GM12875 (cell line): ENCODE measurements around the gene BHMT.
"Not testable (repeated sequence)": the region's sequence is repeated elsewhere in the genome, so short reads cannot be mapped to it uniquely, and the experiment has no call there.

Source experiments
- H3K4me3 ChIP-seq: one replicate; pipeline ENCODE4 v1.5.1; 2011; ENCODE audit warnings: low read depth, low read length, control low read depth
- CTCF ChIP-seq: IDR thresholded peaks from 2 replicates; pipeline ENCODE4 v1.5.1; 2011; ENCODE audit warnings: low read depth, mild to moderate bottlenecking, control low read depth, inconsistent platforms, low read length, moderate library complexity, borderline replicate concordance; ENCODE audit not compliant: insufficient read depth

Gene BHMT

GRCh38 chr5:79147076-79147475 lies 35.5 kb downstream of the BHMT start:
- no peak for TF ChIP-seq CTCF
- H3K4me3 ChIP-seq, result no peak overlapping the region

GRCh38 chr5:79149433-79149832 lies 37.8 kb downstream of the BHMT start:
- TF ChIP-seq CTCF, result no peak
- no peak overlapping the region for H3K4me3 ChIP-seq

- no peak overlapping the region for H3K4me3 ChIP-seq
- TF ChIP-seq CTCF, result no peak
Observed at GRCh38 chr5:79151942-79152671, 40.5 kb downstream of the BHMT start.

- no peak overlapping the region for H3K4me3 ChIP-seq
- TF ChIP-seq CTCF, result no peak
Observed at GRCh38 chr5:79157305-79157704, 45.7 kb downstream of the BHMT start.

- not testable (repeated sequence) for H3K4me3 ChIP-seq
Observed at GRCh38 chr5:79161647-79162046, 50.0 kb downstream of the BHMT start.

- TF ChIP-seq CTCF, result no peak
- H3K4me3 ChIP-seq, result no peak overlapping the region
Observed at GRCh38 chr5:79168031-79168430, 56.4 kb downstream of the BHMT start.

GRCh38 chr5:79170661-79171060 lies 59.1 kb downstream of the BHMT start:
- no peak for TF ChIP-seq CTCF
- no peak overlapping the region for H3K4me3 ChIP-seq
